H1 (cell line): ENCODE measurements around the gene SNAPIN. TPM values are rescaled to one million over a fixed set of nuclear protein-coding genes. Genes with fewer than 3 reads are reported as not detected.

ENCODE experiments used
- CTCF ChIA-PET: fragments of 300-600 bp; sonication (Branson Sonifier 250); formaldehyde crosslinking; loops from one replicate; lab custom pipeline; 2021; ENCODE audit not compliant: partially characterized antibody; lab: Charles Lee
- POLR2A ChIA-PET: fragments of 300-600 bp; sonication (Branson Sonifier 250); formaldehyde crosslinking; loops from one replicate; lab custom pipeline; 2021; ENCODE audit warnings: inconsistent platforms; ENCODE audit not compliant: partially characterized antibody; lab: Charles Lee
- DNase-seq, 2 experiments: peaks; one replicate each; pipeline versions ENCODE4 v3.0.0 to v3.0.0-alpha.2; 2010 to 2022; ENCODE audit warnings: low spot score in 2 of 2, low read depth in 1 of 2, mixed read lengths in 1 of 2
- FAIRE-seq: peaks from 2 replicates; lab custom pipeline; 2011; peaks lifted over from hg19 to GRCh38; lab: Jason Lieb, UNC
- H2AFZ ChIP-seq: 2 replicates; pipeline ENCODE4 v1.8.1; 2012; ENCODE audit warnings: low read length, inconsistent platforms
- H2AK5ac ChIP-seq: 2 replicates; pipeline ENCODE4 v1.6.1; 2013; ENCODE audit warnings: low read depth, low read length
- H2BK120ac ChIP-seq: replicated peaks from 2 replicates; pipeline ENCODE3; 2013; ENCODE audit warnings: low read depth, low read length, inconsistent platforms
- H2BK12ac ChIP-seq: 2 replicates; pipeline ENCODE4 v1.6.1; 2013; ENCODE audit warnings: low read depth, low read length
- H2BK15ac ChIP-seq: 2 replicates; pipeline ENCODE4 v1.6.1; 2013; ENCODE audit warnings: low read length
- H2BK20ac ChIP-seq: 2 replicates; pipeline ENCODE4 v1.6.1; 2013; ENCODE audit warnings: low read length
- H2BK5ac ChIP-seq: 2 replicates; pipeline ENCODE4 v1.6.1; 2013; ENCODE audit warnings: low read depth, low read length
- H3K14ac ChIP-seq: 2 replicates; pipeline ENCODE4 v1.6.1; 2013; ENCODE audit warnings: inconsistent platforms; ENCODE audit not compliant: insufficient read length
- H3K18ac ChIP-seq: 2 replicates; pipeline ENCODE4 v1.6.1; 2013; ENCODE audit warnings: low read length; ENCODE audit errors: extremely low read depth
- H3K23ac ChIP-seq: 2 replicates; pipeline ENCODE4 v1.6.1; 2013; ENCODE audit warnings: inconsistent platforms; ENCODE audit not compliant: insufficient read length
- H3K23me2 ChIP-seq: 2 replicates; pipeline ENCODE4 v1.6.1; 2013; ENCODE audit warnings: low read depth, low read length
- H3K27ac ChIP-seq: 2 replicates; pipeline ENCODE4 v1.6.1; 2011; ENCODE audit warnings: low read depth, low read length, inconsistent platforms
- H3K27me3 ChIP-seq, 4 experiments: replicated peaks in 1 of 4; 1 replicate in 1 of 4; 2 replicates in 3 of 4; pipeline versions ENCODE4 v1.6.1 to v1.8.1; 2011 to 2013; ENCODE audit warnings: low read length in 3 of 4, mild to moderate bottlenecking in 3 of 4, inconsistent platforms in 2 of 4, mixed read lengths in 2 of 4, moderate library complexity in 1 of 4; ENCODE audit not compliant: control insufficient read depth in 3 of 4, insufficient read depth in 3 of 4; ENCODE audit errors: extremely low read depth in 1 of 4
- H3K36me3 ChIP-seq, 4 experiments: 2 replicates each; pipeline versions ENCODE4 v1.6.1 to v1.8.1; 2011 to 2013; ENCODE audit warnings: mild to moderate bottlenecking in 4 of 4, low read length in 3 of 4, moderate library complexity in 2 of 4, control low read depth in 1 of 4, inconsistent platforms in 1 of 4; ENCODE audit not compliant: insufficient read depth in 4 of 4, control insufficient read depth in 2 of 4
- H3K4ac ChIP-seq: replicated peaks from 2 replicates; pipeline ENCODE3; 2013; ENCODE audit warnings: low read length, low read depth, mixed read lengths, inconsistent platforms; ENCODE audit not compliant: insufficient read length
- H3K4me1 ChIP-seq, 4 experiments: replicated peaks in 1 of 4; 1 replicate in 1 of 4; 2 replicates in 3 of 4; pipeline versions ENCODE4 v1.6.1 to v1.8.1; 2011 to 2013; ENCODE audit warnings: low read length in 3 of 4, inconsistent platforms in 2 of 4, mixed read lengths in 1 of 4; ENCODE audit not compliant: insufficient read depth in 4 of 4, control insufficient read depth in 3 of 4
- H3K4me2 ChIP-seq, 2 experiments: 2 replicates each; pipeline versions ENCODE4 v1.6.1 to v1.8.1; 2011 to 2013; ENCODE audit warnings: low read depth in 2 of 2, low read length in 2 of 2, control low read depth in 1 of 2, inconsistent platforms in 1 of 2, mild to moderate bottlenecking in 1 of 2; ENCODE audit not compliant: insufficient read depth in 1 of 2
- H3K4me3 ChIP-seq, 4 experiments: fragments of 200-600, 300-600 bp in 1 of 4; sonication (generic), shearing (Covaris generic), sonication (Bioruptor Twin) in 1 of 4; 2 replicates each; pipeline versions ENCODE4 v1.5.1 to v1.8.1; 2011 to 2016; ENCODE audit warnings: low read length in 4 of 4, low read depth in 3 of 4, control low read depth in 2 of 4, inconsistent platforms in 2 of 4, mild to moderate bottlenecking in 2 of 4, mixed read lengths in 1 of 4, moderate library complexity in 1 of 4; ENCODE audit not compliant: insufficient read depth in 2 of 4; ENCODE audit errors: extremely low read depth in 1 of 4
- H3K56ac ChIP-seq: replicated peaks from 2 replicates; pipeline ENCODE3; 2013; ENCODE audit warnings: low read depth, mild to moderate bottlenecking, mixed read lengths, low read length, inconsistent platforms; ENCODE audit not compliant: insufficient read length
- H3K79me1 ChIP-seq: 2 replicates; pipeline ENCODE4 v1.6.1; 2013; ENCODE audit warnings: low read depth, low read length, control low read depth
- H3K79me2 ChIP-seq, 2 experiments: 2 replicates each; pipeline versions ENCODE4 v1.6.1 to v1.8.1; 2012 to 2013; ENCODE audit warnings: low read length in 2 of 2, mild to moderate bottlenecking in 2 of 2, inconsistent platforms in 1 of 2; ENCODE audit not compliant: insufficient read depth in 2 of 2, control insufficient read depth in 1 of 2
- H3K9ac ChIP-seq, 4 experiments: replicated peaks in 1 of 4; 1 replicate in 1 of 4; 2 replicates in 3 of 4; pipeline versions ENCODE4 v1.6.1 to v1.8.1; 2011 to 2013; ENCODE audit warnings: low read depth in 3 of 4, low read length in 3 of 4, control low read depth in 2 of 4, mild to moderate bottlenecking in 2 of 4, moderate library complexity in 2 of 4, inconsistent platforms in 1 of 4; ENCODE audit errors: extremely low read depth in 1 of 4
- H3K9me3 ChIP-seq, 2 experiments: 2 replicates each; pipeline versions ENCODE4 v1.6.1 to v1.8.1; 2012 to 2013; ENCODE audit warnings: mild to moderate bottlenecking in 2 of 2, moderate library complexity in 2 of 2, control low read depth in 1 of 2, inconsistent platforms in 1 of 2, low read depth in 1 of 2, low read length in 1 of 2, mixed read lengths in 1 of 2; ENCODE audit not compliant: insufficient read depth in 2 of 2
- H4K20me1 ChIP-seq, 2 experiments: replicated peaks in 1 of 2; 2 replicates each; pipeline versions ENCODE3 to v1.8.1; 2011 to 2013; ENCODE audit warnings: inconsistent platforms in 2 of 2, low read length in 2 of 2, mild to moderate bottlenecking in 1 of 2; ENCODE audit not compliant: insufficient read depth in 2 of 2, control insufficient read depth in 1 of 2
- H4K5ac ChIP-seq: 2 replicates; pipeline ENCODE4 v1.6.1; 2013; ENCODE audit warnings: low read length, low read depth, mixed read lengths, inconsistent platforms; ENCODE audit not compliant: insufficient read length
- H4K8ac ChIP-seq: 2 replicates; pipeline ENCODE4 v1.8.0; 2013; ENCODE audit warnings: mild to moderate bottlenecking, moderate library complexity, low read length, inconsistent platforms; ENCODE audit not compliant: insufficient read depth; ENCODE audit errors: extremely low read depth
- H4K91ac ChIP-seq: replicated peaks from 2 replicates; pipeline ENCODE3; 2013; ENCODE audit warnings: low read length, mixed read lengths, inconsistent platforms; ENCODE audit not compliant: insufficient read length
- GABPA ChIP-seq: IDR thresholded peaks from 2 replicates; pipeline ENCODE4 v1.6.1; 2011; ENCODE audit warnings: mild to moderate bottlenecking, low read length, moderate library complexity, borderline replicate concordance; ENCODE audit not compliant: insufficient read depth
- RAD21 ChIP-seq, 2 experiments: IDR thresholded peaks in 1 of 2; conservative IDR thresholded peaks in 1 of 2; 2 replicates each; pipeline ENCODE4 v1.6.1; 2011; ENCODE audit warnings: low read depth in 2 of 2, low read length in 2 of 2, improper control_type of control experiment in 1 of 2, inconsistent platforms in 1 of 2, mild to moderate bottlenecking in 1 of 2, moderate library complexity in 1 of 2
- SIN3A ChIP-seq, 2 experiments: IDR thresholded peaks in 1 of 2; conservative IDR thresholded peaks in 1 of 2; 2 replicates each; pipeline ENCODE4 v1.6.1; 2011 to 2012; ENCODE audit warnings: low read length in 2 of 2, improper control_type of control experiment in 1 of 2, low read depth in 1 of 2, mild to moderate bottlenecking in 1 of 2
- WGBS, 2 experiments: shearing (Covaris generic) in 1 of 2; methylation state at CpG; one replicate each; pipeline versions ENCODE4 v1.1.6 to v1.1.7; 2013 to 2015; ENCODE audit warnings: low lambda C conversion rate in 2 of 2, mixed read lengths in 2 of 2, inconsistent platforms in 1 of 2, low coverage in 1 of 2, missing lambda C conversion rate in 1 of 2; ENCODE audit not compliant: insufficient replicate concordance in 2 of 2, insufficient coverage in 1 of 2, insufficient read length in 1 of 2; ENCODE audit errors: extremely low coverage in 1 of 2, missing lambda C conversion rate in 1 of 2; 5-methylcytosine and 5-hydroxymethylcytosine counted together
- polyA plus RNA-seq, 7 experiments: library from polyadenylated mRNA; depleted of rRNA in 3 of 7; stranded (reverse) in 5 of 7; unstranded in 2 of 7; fragments of >200 nt in 5 of 7; fragments of 200-250 nt in 2 of 7; gene quantifications; 1 replicate in 5 of 7; 2 replicates in 1 of 7; 4 replicates in 1 of 7; pipeline versions ENCODE4 v1.2.1 to v1.2.3, GENCODE V29; 2011 to 2013; ENCODE audit warnings: missing spikeins in 2 of 7, mixed read lengths in 2 of 7
- total RNA-seq: library from RNA; stranded (reverse); fragmentation: NEBNext Ultra II Directional; extraction: Animal tissue kit (Norgen Biotek cat#: 25700); gene quantifications from 2 replicates; pipeline ENCODE4 v1.2.1, GENCODE V29; 2021
- TF ChIP-seq, protein P1 (sequence below): IDR thresholded peaks from 2 replicates; pipeline ENCODE4 v1.6.1; 2012; ENCODE audit warnings: inconsistent platforms

Gene SNAPIN
- total and polyA plus RNA-seq, 2 of the 8 experiments (the other 6 are each of a cell fraction or from before 2014, with no cell fraction given), result 25.7 to 31.1 TPM

DNA sequence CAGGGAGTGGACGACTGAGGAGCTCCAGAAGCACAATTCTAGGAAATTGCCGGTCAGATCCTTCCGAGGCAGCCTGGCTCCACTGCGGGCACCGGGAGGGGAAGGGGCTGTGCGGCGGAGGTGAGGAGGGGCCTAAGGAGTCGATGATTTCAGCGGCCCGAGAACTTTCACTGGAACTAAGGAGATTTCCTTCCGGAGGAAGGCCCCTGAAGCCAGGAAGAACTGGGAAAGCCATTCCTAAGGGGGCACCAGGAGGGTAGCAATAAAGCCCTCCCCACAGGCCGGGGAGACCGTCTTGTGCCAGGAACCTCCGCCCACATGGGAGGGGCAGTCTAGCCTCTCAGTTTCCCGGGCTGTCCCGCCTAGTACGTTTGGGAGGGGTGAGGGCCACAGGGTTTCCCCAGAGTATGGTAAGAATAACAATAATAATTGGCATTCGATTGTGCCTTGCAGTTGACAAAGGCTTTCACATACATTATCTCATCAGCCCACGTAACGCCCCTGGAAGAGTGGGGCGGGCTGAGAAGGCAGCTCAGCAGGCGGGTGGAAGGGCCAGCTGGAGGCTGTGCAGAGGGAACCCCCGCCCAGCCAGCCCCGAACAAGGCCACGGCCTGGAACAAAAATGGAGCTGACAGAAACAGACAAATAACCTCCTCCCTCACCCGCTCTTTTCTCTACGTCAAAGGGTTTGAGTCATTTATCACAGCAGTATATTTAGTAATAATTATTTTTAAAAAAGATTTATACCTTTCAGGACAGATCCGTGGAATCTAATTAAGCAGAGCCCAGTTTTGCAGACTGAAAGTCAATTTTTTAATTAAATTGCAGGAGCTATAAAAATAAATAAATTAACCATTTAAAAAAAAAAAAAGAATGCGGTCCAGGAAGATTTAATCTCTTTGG, 39.8 kb downstream of the SNAPIN start:
- H3K27me3 ChIP-seq, result no peaks in the 10 kb centered on the region
- peak overlapping the region; percentile 92; the same call in 1 of the 2 replicates for H2BK5ac ChIP-seq
- peak overlapping the region in 2 of 4 experiments; percentile 8 to 39; a peak in 4 of 8 replicates for H3K4me3 ChIP-seq
- no peak overlapping the region for H2AK5ac ChIP-seq
- H3K4me1 ChIP-seq, result peaks cover 3 to 18% (median 12%) of the 10 kb centered on the region in 4 experiments
- ChIA-PET POLR2A (interaction anchor here (0.8 to 2.2 kb wide), 15 partner anchors 11 to 265 kb away, joined by 3 to 11 read pairs (median 4); partner anchors contain the start of genes NPR1, S100A13, SLC27A3 and SLC39A1), CTCF (interaction anchor here (0.7 to 3.1 kb wide), 9 partner anchors 8 to 184 kb away, joined by 3 to 17 read pairs (median 4); partner anchors contain the start of gene NPR1)
- FAIRE-seq, result no peak
- peak in 1 of 2 experiments; percentile 65 for DNase-seq
- WGBS, 2 experiments, result 42% methylated on average over 29 of the region's 29 CpGs; no CpG with 5 or more reads in 1 of the 2 experiments
- H4K8ac ChIP-seq, result peak overlapping the region; percentile 82; the same call in 1 of the 2 replicates
- H3K4me2 ChIP-seq, result peak overlapping the region; percentile 49 to 61
- H4K5ac ChIP-seq, result peak overlapping the region; percentile 11
- peak overlapping the region in 2 of 4 experiments; percentile 20 to 22; a peak in 2 of 7 replicates for H3K9ac ChIP-seq
- H2AFZ ChIP-seq, result peak overlapping the region; percentile 39
- TF ChIP-seq, protein P1, sequence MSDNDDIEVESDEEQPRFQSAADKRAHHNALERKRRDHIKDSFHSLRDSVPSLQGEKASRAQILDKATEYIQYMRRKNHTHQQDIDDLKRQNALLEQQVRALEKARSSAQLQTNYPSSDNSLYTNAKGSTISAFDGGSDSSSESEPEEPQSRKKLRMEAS, result no peak
- TF ChIP-seq GABPA (no peak), RAD21 (IDR thresholded peaks at IDR 0.05 in 1 of 2, conservative IDR thresholded peaks at IDR 0.05 in 1 of 2; ENCODE audit: low read depth in 2 of 2, low read length in 2 of 2) (no peak), SIN3A (conservative IDR thresholded peaks at IDR 0.05 in 1 of 2, IDR thresholded peaks at IDR 0.05 in 1 of 2; ENCODE audit: low read depth in 1 of 2, low read length in 2 of 2) (peak in 1 of 2 experiments; percentile 27; a peak in 1 of 4 replicates)
- peak overlapping the region; percentile 63 for H3K4ac ChIP-seq
- H2BK20ac ChIP-seq, result 0 out of 2 replicates have a peak overlapping the region, but pooled peaks have one; percentile 91
- no peak overlapping the region for H3K14ac ChIP-seq
- peak overlapping the region; percentile 83 for H2BK12ac ChIP-seq
- H3K18ac ChIP-seq, result peak overlapping the region; percentile 84
- H4K20me1 ChIP-seq, result no peaks in the 10 kb centered on the region
- no peaks in the 10 kb centered on the region for H3K36me3 ChIP-seq
- no peaks in the 10 kb centered on the region for H3K9me3 ChIP-seq
- no peaks in the 10 kb centered on the region for H3K79me1 ChIP-seq
- no peaks in the 10 kb centered on the region for H3K23me2 ChIP-seq
- no peak overlapping the region for H3K56ac ChIP-seq
- no peak overlapping the region for H2BK120ac ChIP-seq
- H3K27ac ChIP-seq, result peak overlapping the region; percentile 35; the same call in 1 of the 2 replicates
- H3K23ac ChIP-seq, result no peak overlapping the region
- H2BK15ac ChIP-seq, result 0 out of 2 replicates have a peak overlapping the region, but pooled peaks have one; percentile 94
- H3K79me2 ChIP-seq, result no peaks in the 10 kb centered on the region
- peak overlapping the region; percentile 72 for H4K91ac ChIP-seq
